Measurements from ENCODE around the gene FGF14. TPM values are rescaled to one million over a fixed set of nuclear protein-coding genes. Genes with fewer than 3 reads are reported as not detected.

Gene FGF14
- total RNA-seq, 3 donors from 2014 or later, result under 0.01 to 0.29 (median under 0.01) TPM

GRCh38 chr13:102176846-102177245, 225.0 kb downstream of the FGF14 start:
- Histone ChIP-seq H3K4me3 (no peak overlapping the region), H3K27me3 (no peaks in the 10 kb centered on the region), H3K27ac (no peak overlapping the region), H3K4me1 (no peaks in the 10 kb centered on the region), H3K9me3 (no peaks in the 10 kb centered on the region), H3K36me3 (no peaks in the 10 kb centered on the region)
- intact Hi-C loops (cut with DNase I; ENCODE audit: low total_unique reads), result no loop called here
- no peak for DNase-seq (ENCODE audit: low spot score in 2 of 2)
- TF ChIP-seq POLR2A (IDR thresholded peaks at IDR 0.05), result no peak
- no peak for TF ChIP-seq POLR2AphosphoS5 (IDR thresholded peaks at IDR 0.05)
- TF ChIP-seq, protein P1, sequence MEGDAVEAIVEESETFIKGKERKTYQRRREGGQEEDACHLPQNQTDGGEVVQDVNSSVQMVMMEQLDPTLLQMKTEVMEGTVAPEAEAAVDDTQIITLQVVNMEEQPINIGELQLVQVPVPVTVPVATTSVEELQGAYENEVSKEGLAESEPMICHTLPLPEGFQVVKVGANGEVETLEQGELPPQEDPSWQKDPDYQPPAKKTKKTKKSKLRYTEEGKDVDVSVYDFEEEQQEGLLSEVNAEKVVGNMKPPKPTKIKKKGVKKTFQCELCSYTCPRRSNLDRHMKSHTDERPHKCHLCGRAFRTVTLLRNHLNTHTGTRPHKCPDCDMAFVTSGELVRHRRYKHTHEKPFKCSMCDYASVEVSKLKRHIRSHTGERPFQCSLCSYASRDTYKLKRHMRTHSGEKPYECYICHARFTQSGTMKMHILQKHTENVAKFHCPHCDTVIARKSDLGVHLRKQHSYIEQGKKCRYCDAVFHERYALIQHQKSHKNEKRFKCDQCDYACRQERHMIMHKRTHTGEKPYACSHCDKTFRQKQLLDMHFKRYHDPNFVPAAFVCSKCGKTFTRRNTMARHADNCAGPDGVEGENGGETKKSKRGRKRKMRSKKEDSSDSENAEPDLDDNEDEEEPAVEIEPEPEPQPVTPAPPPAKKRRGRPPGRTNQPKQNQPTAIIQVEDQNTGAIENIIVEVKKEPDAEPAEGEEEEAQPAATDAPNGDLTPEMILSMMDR (IDR thresholded peaks at IDR 0.05), result no peak

DNA sequence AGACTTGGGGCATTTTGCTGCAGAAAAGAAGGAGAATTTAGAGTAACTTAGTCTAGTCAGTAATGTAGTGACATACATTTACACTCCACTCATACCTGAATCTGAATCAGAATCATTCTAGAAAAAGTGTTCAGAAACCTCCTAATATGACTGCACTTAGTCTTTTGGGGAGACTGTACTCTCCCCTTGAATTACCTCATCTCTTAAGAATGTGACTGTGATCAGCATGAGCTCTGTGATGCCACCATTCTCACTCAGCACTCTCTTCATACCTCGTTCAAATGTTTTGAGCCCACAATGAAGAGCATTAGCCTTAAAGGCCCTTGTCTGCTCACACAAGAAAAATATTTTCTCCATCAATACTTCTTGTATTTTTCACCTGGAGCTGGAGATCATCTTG, 229.4 kb downstream of the FGF14 start:
- no peak for DNase-seq (ENCODE audit: low spot score in 2 of 2)
- H3K36me3 ChIP-seq, result no peaks in the 10 kb centered on the region
- intact Hi-C loops (cut with DNase I; ENCODE audit: low total_unique reads), result no loop called here

DNA sequence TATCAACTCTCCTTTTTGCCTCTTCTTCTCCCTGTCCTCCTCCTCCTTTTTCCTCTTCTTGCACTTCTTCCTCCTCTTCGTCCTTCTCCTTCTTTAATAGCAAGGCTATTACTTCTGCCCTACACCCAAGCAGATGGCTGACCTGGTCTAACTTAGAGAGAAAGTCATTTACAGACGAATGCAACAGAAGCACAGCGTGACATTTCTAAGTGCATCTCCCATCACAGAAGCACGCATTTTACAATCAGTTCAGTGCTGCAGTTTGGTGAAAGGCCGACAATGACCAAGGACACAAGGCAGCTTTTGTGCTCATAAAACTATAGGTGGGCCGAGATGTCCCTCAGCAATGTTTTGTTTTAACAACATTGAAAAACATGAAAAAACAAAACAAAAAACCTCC, 231.5 kb downstream of the FGF14 start:
- Histone ChIP-seq H3K27ac (no peak overlapping the region), H3K9me3 (no peaks in the 10 kb centered on the region), H3K36me3 (no peaks in the 10 kb centered on the region), H3K27me3 (no peaks in the 10 kb centered on the region), H3K4me1 (no peaks in the 10 kb centered on the region), H3K4me3 (no peak overlapping the region)
- no peak for TF ChIP-seq POLR2AphosphoS5 (IDR thresholded peaks at IDR 0.05)
- TF ChIP-seq POLR2A (IDR thresholded peaks at IDR 0.05), result no peak
- TF ChIP-seq, protein P1 (IDR thresholded peaks at IDR 0.05), result no peak
- intact Hi-C loops (cut with DNase I; ENCODE audit: low total_unique reads), result no loop called here
- DNase-seq (ENCODE audit: low spot score in 2 of 2), result no peak

More for the DNA sequence above, 229.4 kb downstream of the FGF14 start:
- Histone ChIP-seq H3K27me3 (no peaks in the 10 kb centered on the region), H3K9me3 (no peaks in the 10 kb centered on the region), H3K4me1 (no peaks in the 10 kb centered on the region), H3K27ac (no peak overlapping the region), H3K4me3 (no peak overlapping the region)
- TF ChIP-seq POLR2AphosphoS5 (IDR thresholded peaks at IDR 0.05) (no peak), POLR2A (IDR thresholded peaks at IDR 0.05) (no peak)
- TF ChIP-seq, protein P1 (IDR thresholded peaks at IDR 0.05), result no peak

DNA sequence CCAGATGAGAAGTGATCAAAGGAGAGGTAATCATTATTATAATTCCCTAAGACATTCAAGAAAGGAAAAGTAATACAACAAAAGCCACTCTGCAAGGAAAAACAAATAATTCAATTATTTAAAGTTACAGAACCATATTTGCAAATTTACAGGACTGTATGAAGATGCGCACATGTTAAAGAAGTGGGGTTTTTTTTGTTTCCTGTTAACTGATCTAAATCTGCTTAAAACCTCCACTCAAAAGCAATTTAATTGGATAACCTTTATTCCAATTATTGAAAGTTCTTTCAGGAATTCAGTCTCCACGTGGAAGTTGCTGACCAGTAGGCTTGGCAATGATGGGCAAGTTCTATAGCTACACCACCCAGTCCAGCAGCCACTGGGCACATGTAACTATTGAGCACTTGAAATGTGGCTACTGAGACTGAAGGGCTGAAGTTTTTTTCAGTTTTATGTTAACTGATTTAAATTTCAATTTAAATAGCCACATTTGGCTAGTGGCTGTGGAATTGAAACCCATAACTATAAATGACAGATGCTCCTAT, 232.3 kb downstream of the FGF14 start:
- DNase-seq (ENCODE audit: low spot score in 2 of 2), result no peak
- Histone ChIP-seq H3K9me3 (no peaks in the 10 kb centered on the region), H3K27ac (no peak overlapping the region), H3K36me3 (no peaks in the 10 kb centered on the region), H3K4me1 (no peaks in the 10 kb centered on the region), H3K4me3 (no peak overlapping the region), H3K27me3 (no peaks in the 10 kb centered on the region)
- no peak for TF ChIP-seq POLR2A (IDR thresholded peaks at IDR 0.05)
- TF ChIP-seq, protein P1 (IDR thresholded peaks at IDR 0.05), result no peak
- TF ChIP-seq POLR2AphosphoS5 (IDR thresholded peaks at IDR 0.05), result no peak
- intact Hi-C loops (cut with DNase I; ENCODE audit: low total_unique reads), result no loop called here

- no peaks in the 10 kb centered on the region for H3K36me3 ChIP-seq
- intact Hi-C loops (cut with DNase I; ENCODE audit: low total_unique reads), result no loop called here
- DNase-seq (ENCODE audit: low spot score in 2 of 2), result no peak
- no peaks in the 10 kb centered on the region for H3K4me1 ChIP-seq
- no peak overlapping the region for H3K4me3 ChIP-seq
- H3K27ac ChIP-seq, result no peak overlapping the region
- H3K27me3 ChIP-seq, result no peaks in the 10 kb centered on the region
- H3K9me3 ChIP-seq, result no peaks in the 10 kb centered on the region
- TF ChIP-seq, protein P1 (IDR thresholded peaks at IDR 0.05), result no peak
- TF ChIP-seq POLR2AphosphoS5 (IDR thresholded peaks at IDR 0.05) (no peak), POLR2A (IDR thresholded peaks at IDR 0.05) (no peak)
Observed at GRCh38 chr13:102152790-102153189, 249.1 kb downstream of the FGF14 start.
